Vagina (tissue), 2 donors: Measurements from ENCODE around the gene ADRM1. TPM values are rescaled to one million over a fixed set of nuclear protein-coding genes. Genes with fewer than 3 reads are reported as not detected.

Source experiments
- DNase-seq, 2 donors: peaks; one replicate each; pipeline ENCODE4 v3.0.0-alpha.2; 2017; ENCODE audit errors: extremely low spot score in 2 of 2
- H3K27ac ChIP-seq: fragments of 200-600 bp; sonication (generic); one replicate; pipeline ENCODE4 v1.5.1; 2019
- H3K27me3 ChIP-seq: fragments of 200-600 bp; sonication (generic); one replicate; pipeline ENCODE4 v1.5.1; 2019
- H3K36me3 ChIP-seq, 2 donors: fragments of 200-600 bp; sonication (generic); one replicate each; pipeline ENCODE4 v1.5.1; 2017 to 2019
- H3K4me1 ChIP-seq: fragments of 200-600 bp; sonication (generic); one replicate; pipeline ENCODE4 v1.5.1; 2019
- H3K4me3 ChIP-seq, 2 donors: fragments of 200-600 bp; sonication (generic); 1 replicate in 1 of 2; 2 replicates in 1 of 2; pipeline ENCODE4 v1.5.1; 2016 to 2019
- H3K9me3 ChIP-seq: fragments of 200-600 bp; sonication (generic); one replicate; pipeline ENCODE4 v1.5.1; 2019
- CTCF ChIP-seq, 3 experiments: fragments of 450-650 bp in 2 of 3; fragments of 200-600 bp in 1 of 3; sonication (generic) in 1 of 3; IDR thresholded peaks; one replicate each; pipeline ENCODE4 v1.5.1; 2017 to 2019; ENCODE audit warnings: antibody characterized with exemption in 3 of 3, mild to moderate bottlenecking in 2 of 3, moderate library complexity in 2 of 3
- POLR2A ChIP-seq, 2 donors: fragments of 450-650 bp; IDR thresholded peaks; one replicate each; pipeline ENCODE4 v1.6.1; 2017; ENCODE audit warnings: antibody characterized with exemption in 2 of 2, mild to moderate bottlenecking in 2 of 2, moderate library complexity in 2 of 2
- POLR2AphosphoS5 ChIP-seq, 2 donors: sonication (generic); formaldehyde crosslinking; IDR thresholded peaks; one replicate each; pipeline ENCODE4 v1.9.0; 2017; ENCODE audit warnings: antibody characterized with exemption in 2 of 2, mild to moderate bottlenecking in 2 of 2, low read depth in 1 of 2; ENCODE audit not compliant: insufficient read depth in 1 of 2
- intact Hi-C: fragments of 100-400 bp; cut with DNase I; formaldehyde crosslinking; loops from one replicate; pipeline ENCODE4 v1.15.1; 2023
- total RNA-seq: library from RNA; depleted of rRNA; stranded (reverse); fragments of >200 nt; gene quantifications from one replicate; pipeline ENCODE4 v1.2.3, GENCODE V29; 2016

The ADRM1 gene
- total RNA-seq, 1 donor from 2014 or later = 110 TPM

GRCh38 chr20:62316331-62317166 lies 13.8 kb downstream of the ADRM1 start:
- Histone ChIP-seq H3K36me3 (peaks cover 0 to 57% of the 10 kb centered on the region in 2 donors), H3K27ac (no peak overlapping the region), H3K4me3 (no peak overlapping the region), H3K9me3 (no peaks in the 10 kb centered on the region), H3K4me1 (peaks cover 13% of the 10 kb centered on the region), H3K27me3 (no peaks in the 10 kb centered on the region)
- intact Hi-C loops = no loop called here
- DNase-seq = no peak
- TF ChIP-seq POLR2A (IDR thresholded peaks at IDR 0.05) = no peak
- TF ChIP-seq CTCF (IDR thresholded peaks at IDR 0.05) = no peak
- TF ChIP-seq POLR2AphosphoS5 (IDR thresholded peaks at IDR 0.05; ENCODE audit: insufficient read depth in 1 of 2, low read depth in 1 of 2) = no peak

- DNase-seq = no peak
- Histone ChIP-seq H3K27me3 (no peaks in the 10 kb centered on the region), H3K9me3 (no peaks in the 10 kb centered on the region), H3K4me3 (no peak overlapping the region), H3K27ac (no peak overlapping the region), H3K4me1 (peaks cover 13% of the 10 kb centered on the region), H3K36me3 (peaks cover 0 to 50% of the 10 kb centered on the region in 2 donors)
- no peak for TF ChIP-seq POLR2AphosphoS5 (IDR thresholded peaks at IDR 0.05; ENCODE audit: insufficient read depth in 1 of 2, low read depth in 1 of 2)
- no peak for TF ChIP-seq POLR2A (IDR thresholded peaks at IDR 0.05)
- no peak for TF ChIP-seq CTCF (IDR thresholded peaks at IDR 0.05)
- intact Hi-C loops = no loop called here
Observed at GRCh38 chr20:62317167-62317655, 14.4 kb downstream of the ADRM1 start.

GRCh38 chr20:62318400-62319345 lies 15.9 kb downstream of the ADRM1 start:
- TF ChIP-seq CTCF (IDR thresholded peaks at IDR 0.05) (no peak), POLR2AphosphoS5 (IDR thresholded peaks at IDR 0.05; ENCODE audit: insufficient read depth in 1 of 2, low read depth in 1 of 2) (no peak), POLR2A (IDR thresholded peaks at IDR 0.05) (no peak)
- H3K27me3 ChIP-seq = no peaks in the 10 kb centered on the region
- H3K27ac ChIP-seq = no peak overlapping the region
- peaks cover 0 to 36% of the 10 kb centered on the region in 2 donors for H3K36me3 ChIP-seq
- no peak overlapping the region for H3K4me3 ChIP-seq
- H3K9me3 ChIP-seq = no peaks in the 10 kb centered on the region
- intact Hi-C loops = no loop called here
- no peak for DNase-seq
- H3K4me1 ChIP-seq = peaks cover 13% of the 10 kb centered on the region

- Histone ChIP-seq H3K4me1 (peaks cover 13% of the 10 kb centered on the region), H3K27me3 (no peaks in the 10 kb centered on the region), H3K4me3 (no peak overlapping the region), H3K9me3 (no peaks in the 10 kb centered on the region), H3K36me3 (peaks cover 0 to 32% of the 10 kb centered on the region in 2 donors), H3K27ac (no peak overlapping the region)
- no peak for DNase-seq
- intact Hi-C loops = no loop called here
- TF ChIP-seq POLR2AphosphoS5 (IDR thresholded peaks at IDR 0.05; ENCODE audit: insufficient read depth in 1 of 2, low read depth in 1 of 2) = no peak
- no peak for TF ChIP-seq POLR2A (IDR thresholded peaks at IDR 0.05)
- TF ChIP-seq CTCF (IDR thresholded peaks at IDR 0.05) = no peak
Observed at GRCh38 chr20:62319346-62319909, 16.6 kb downstream of the ADRM1 start.
